Gastroesophageal sphincter (tissue), 4 donors: ENCODE measurements around the gene CADPS2. TPM values are rescaled to one million over a fixed set of nuclear protein-coding genes. Genes with fewer than 3 reads are reported as not detected.

Experiments used
- ATAC-seq: fragments of 150-250 bp; one replicate; pipeline ENCODE4 v1.9.1; 2016; ENCODE audit warnings: mild to moderate bottlenecking, moderate library complexity
- H3K27ac ChIP-seq, 4 donors: fragments of 200-600 bp; sonication (generic) in 3 of 4; 1 replicate in 3 of 4; 2 replicates in 1 of 4; pipeline ENCODE4 v1.5.1; 2016 to 2019
- H3K27me3 ChIP-seq: fragments of 200-600 bp; sonication (generic); one replicate; pipeline ENCODE4 v1.5.1; 2019
- H3K36me3 ChIP-seq, 2 donors: fragments of 200-600 bp; sonication (generic); one replicate each; pipeline ENCODE4 v1.5.1; 2019; ENCODE audit warnings: control low read depth in 1 of 2
- H3K4me1 ChIP-seq, 3 donors: fragments of 200-600 bp; sonication (generic); 1 replicate in 2 of 3; 2 replicates in 1 of 3; pipeline ENCODE4 v1.5.1; 2016 to 2019; ENCODE audit warnings: control low read depth in 2 of 3
- H3K4me3 ChIP-seq, 2 donors: fragments of 200-600 bp; sonication (generic); one replicate each; pipeline ENCODE4 v1.5.1; 2019; ENCODE audit warnings: mild to moderate bottlenecking in 1 of 2, moderate library complexity in 1 of 2
- H3K9me3 ChIP-seq, 3 donors: fragments of 200-600 bp; sonication (generic); one replicate each; pipeline ENCODE4 v1.5.1; 2017 to 2019; ENCODE audit warnings: control low read depth in 2 of 3
- EP300 ChIP-seq: sonication (generic); formaldehyde crosslinking; IDR thresholded peaks from one replicate; pipeline ENCODE4 v1.6.1; 2017; ENCODE audit warnings: antibody characterized with exemption, mild to moderate bottlenecking
- POLR2A ChIP-seq, 2 donors: fragments of 450-650 bp; IDR thresholded peaks; one replicate each; pipeline ENCODE4 v1.6.1; 2017; ENCODE audit warnings: antibody characterized with exemption in 2 of 2, mild to moderate bottlenecking in 2 of 2, moderate library complexity in 1 of 2
- POLR2AphosphoS5 ChIP-seq: sonication (generic); formaldehyde crosslinking; IDR thresholded peaks from one replicate; pipeline ENCODE4 v1.6.1; 2017; ENCODE audit warnings: antibody characterized with exemption
- WGBS, 2 donors: methylation state at CpG; one replicate each; pipeline ENCODE4 v1.1.5; 2018; ENCODE audit warnings: low coverage in 1 of 2; 5-methylcytosine and 5-hydroxymethylcytosine counted together
- total RNA-seq, 4 donors: library from RNA; depleted of rRNA; stranded (reverse); fragments of >200 nt; gene quantifications; one replicate each; pipeline ENCODE4 v1.1.0, GENCODE V29; 2016
- TF ChIP-seq, protein P1 (sequence below), 4 experiments: fragments of 200-600 bp in 2 of 4; fragments of 450-650 bp in 2 of 4; sonication (generic) in 1 of 4; IDR thresholded peaks; one replicate each; pipeline ENCODE4 v1.5.1; 2017 to 2019; ENCODE audit warnings: antibody characterized with exemption in 4 of 4, mild to moderate bottlenecking in 2 of 4, moderate library complexity in 2 of 4

The CADPS2 gene
- total RNA-seq, 4 donors from 2014 or later = 20.3 to 205 (median 138) TPM

DNA sequence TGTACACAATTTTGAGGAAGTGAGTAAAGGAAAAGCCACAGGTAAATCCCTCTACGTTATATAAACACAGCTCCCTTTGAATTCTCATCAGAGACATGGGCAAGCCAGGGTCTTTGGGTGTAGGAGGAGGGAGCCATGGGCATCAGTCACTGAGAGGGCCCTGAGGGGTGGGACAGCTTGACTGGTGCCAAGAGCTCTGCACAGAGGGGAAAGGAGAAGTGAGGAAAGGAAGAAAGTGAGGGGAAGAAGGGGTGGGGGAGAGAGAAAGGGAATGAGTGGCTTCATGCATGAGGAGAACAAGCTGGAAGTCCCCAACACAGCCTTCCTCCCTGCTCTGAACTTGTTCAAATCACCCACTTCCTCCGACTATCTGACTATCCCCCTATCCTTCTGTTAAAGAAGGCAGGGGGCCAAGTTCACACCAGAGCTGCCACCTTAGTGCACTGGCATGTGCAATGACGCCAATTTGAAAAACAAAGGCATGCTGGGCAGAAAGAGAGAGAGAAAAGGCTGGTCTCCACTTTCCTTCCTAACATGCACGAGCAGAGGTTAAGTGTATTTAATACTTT is 167.2 kb downstream of the CADPS2 start:
- Histone ChIP-seq H3K4me1 (no peaks in the 10 kb centered on the region), H3K9me3 (no peaks in the 10 kb centered on the region), H3K27me3 (no peaks in the 10 kb centered on the region), H3K4me3 (no peak overlapping the region), H3K36me3 (no peaks in the 10 kb centered on the region), H3K27ac (no peak overlapping the region)
- ATAC-seq = no peak
- WGBS, 2 donors = 76 to 80% methylated on average over 3 to 4 of the region's 4 CpGs
- TF ChIP-seq, protein P1, sequence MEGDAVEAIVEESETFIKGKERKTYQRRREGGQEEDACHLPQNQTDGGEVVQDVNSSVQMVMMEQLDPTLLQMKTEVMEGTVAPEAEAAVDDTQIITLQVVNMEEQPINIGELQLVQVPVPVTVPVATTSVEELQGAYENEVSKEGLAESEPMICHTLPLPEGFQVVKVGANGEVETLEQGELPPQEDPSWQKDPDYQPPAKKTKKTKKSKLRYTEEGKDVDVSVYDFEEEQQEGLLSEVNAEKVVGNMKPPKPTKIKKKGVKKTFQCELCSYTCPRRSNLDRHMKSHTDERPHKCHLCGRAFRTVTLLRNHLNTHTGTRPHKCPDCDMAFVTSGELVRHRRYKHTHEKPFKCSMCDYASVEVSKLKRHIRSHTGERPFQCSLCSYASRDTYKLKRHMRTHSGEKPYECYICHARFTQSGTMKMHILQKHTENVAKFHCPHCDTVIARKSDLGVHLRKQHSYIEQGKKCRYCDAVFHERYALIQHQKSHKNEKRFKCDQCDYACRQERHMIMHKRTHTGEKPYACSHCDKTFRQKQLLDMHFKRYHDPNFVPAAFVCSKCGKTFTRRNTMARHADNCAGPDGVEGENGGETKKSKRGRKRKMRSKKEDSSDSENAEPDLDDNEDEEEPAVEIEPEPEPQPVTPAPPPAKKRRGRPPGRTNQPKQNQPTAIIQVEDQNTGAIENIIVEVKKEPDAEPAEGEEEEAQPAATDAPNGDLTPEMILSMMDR (IDR thresholded peaks at IDR 0.05) = no peak
- TF ChIP-seq POLR2A (IDR thresholded peaks at IDR 0.05) = no peak
- no peak for TF ChIP-seq EP300

DNA sequence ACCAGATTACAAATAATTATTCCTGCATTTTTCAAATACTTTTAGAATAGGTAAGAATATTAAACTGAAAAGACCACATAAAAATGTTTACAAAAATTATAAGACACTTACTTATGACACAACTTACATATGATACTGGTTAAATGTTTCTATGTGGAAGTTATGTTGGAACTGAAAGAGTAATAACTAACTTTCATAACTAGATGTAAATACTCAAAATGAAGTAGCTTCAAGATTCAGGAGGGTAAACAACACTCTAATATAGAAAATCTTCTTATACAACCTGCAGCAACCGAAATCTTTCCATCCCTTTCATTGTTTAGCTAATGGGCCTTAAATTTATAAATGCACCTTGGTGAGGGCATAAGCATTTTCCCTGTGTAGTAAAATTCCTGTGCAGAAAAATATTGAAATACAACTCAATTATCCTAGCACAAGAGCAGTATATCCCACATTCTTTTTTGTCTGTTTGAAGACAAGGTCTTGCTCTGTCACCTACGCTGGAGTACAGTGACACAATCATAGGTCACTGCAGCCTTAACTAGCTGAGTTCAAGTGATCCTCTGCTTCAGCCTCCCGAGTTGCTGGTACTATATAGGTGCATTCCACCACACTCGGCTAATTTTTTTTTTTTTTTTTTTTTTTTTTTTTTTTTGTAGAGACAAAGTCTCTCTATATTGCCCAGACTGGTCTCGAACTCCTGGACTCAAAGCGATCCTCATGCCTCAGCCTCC is 168.7 kb downstream of the CADPS2 start:
- Histone ChIP-seq H3K27me3 (no peaks in the 10 kb centered on the region), H3K4me1 (no peaks in the 10 kb centered on the region), H3K9me3 (no peaks in the 10 kb centered on the region), H3K4me3 (no peak overlapping the region), H3K27ac (no peak overlapping the region), H3K36me3 (no peaks in the 10 kb centered on the region)
- TF ChIP-seq, protein P1 (IDR thresholded peaks at IDR 0.05) = no peak
- no peak for TF ChIP-seq EP300
- TF ChIP-seq POLR2A (IDR thresholded peaks at IDR 0.05) = no peak
- TF ChIP-seq POLR2AphosphoS5 = no peak
- 94 to 96% methylated on average over 5 to 6 of the region's 6 CpGs for WGBS, 2 donors
- ATAC-seq = no peak

DNA sequence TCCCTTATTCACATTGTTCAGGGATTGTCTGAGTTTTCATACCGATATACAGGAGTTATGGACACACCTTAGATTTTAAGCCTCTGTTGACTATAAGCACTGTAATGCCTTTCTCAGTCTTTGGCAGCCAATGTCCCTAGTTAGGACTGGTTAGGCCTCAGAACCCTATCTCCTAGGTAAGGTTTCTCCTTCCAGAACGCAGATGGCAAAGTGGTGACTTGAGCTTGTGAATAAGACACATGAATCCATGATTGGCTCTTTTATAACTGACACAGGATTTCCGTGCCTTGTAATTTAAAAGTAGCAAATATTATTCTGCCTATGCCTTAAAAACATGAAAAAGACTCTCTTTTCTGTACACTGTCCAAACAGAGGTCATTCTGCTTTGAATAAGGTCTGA is 171.1 kb downstream of the CADPS2 start:
- Histone ChIP-seq H3K4me1 (no peaks in the 10 kb centered on the region), H3K36me3 (no peaks in the 10 kb centered on the region), H3K27me3 (no peaks in the 10 kb centered on the region), H3K27ac (no peak overlapping the region), H3K9me3 (no peaks in the 10 kb centered on the region), H3K4me3 (no peak overlapping the region)
- 85 to 89% methylated on average over 2 to 3 of the region's 3 CpGs for WGBS, 2 donors
- ATAC-seq = no peak
- no peak for TF ChIP-seq EP300
- TF ChIP-seq, protein P1 (IDR thresholded peaks at IDR 0.05) = no peak
- TF ChIP-seq POLR2AphosphoS5 = no peak
- TF ChIP-seq POLR2A (IDR thresholded peaks at IDR 0.05) = no peak

DNA sequence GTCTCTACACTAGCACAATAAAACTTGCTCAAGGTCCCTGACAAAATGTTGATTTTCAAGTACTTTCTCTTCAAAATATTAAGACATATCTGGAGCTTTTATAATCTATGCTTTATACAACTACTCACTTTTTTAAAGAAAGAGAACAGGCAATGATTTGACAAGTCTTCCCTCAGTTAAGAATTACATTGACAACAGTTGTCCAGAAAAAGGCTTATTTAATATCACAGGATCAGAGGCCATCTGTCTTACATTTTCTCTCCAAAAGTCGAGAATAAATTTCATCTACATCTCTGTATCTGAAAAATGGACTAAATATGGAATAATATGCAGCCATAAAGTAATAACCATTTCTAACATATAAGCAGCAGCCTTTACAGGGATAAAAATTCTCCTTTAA is 175.3 kb downstream of the CADPS2 start:
- no peaks in the 10 kb centered on the region for H3K27me3 ChIP-seq
- TF ChIP-seq EP300 = no peak
- TF ChIP-seq, protein P1 (IDR thresholded peaks at IDR 0.05) = no peak
- no peak for TF ChIP-seq POLR2AphosphoS5
- TF ChIP-seq POLR2A (IDR thresholded peaks at IDR 0.05) = no peak
- H3K27ac ChIP-seq = no peak overlapping the region
- WGBS, 2 donors = 41 to 43% methylated on average over 1 of the region's 1 CpG
- no peaks in the 10 kb centered on the region for H3K9me3 ChIP-seq
- H3K36me3 ChIP-seq = no peaks in the 10 kb centered on the region
- no peak overlapping the region for H3K4me3 ChIP-seq
- no peaks in the 10 kb centered on the region for H3K4me1 ChIP-seq
- ATAC-seq = no peak
